GM23338 (cell line): ENCODE results near the gene KRTAP4-9. TPM values are rescaled to one million over a fixed set of nuclear protein-coding genes. Genes with fewer than 3 reads are reported as not detected.

Experiments used
- ATAC-seq: fragments of 200-7000 bp; cut with Tn5 transposase; 3 replicates; pipeline ENCODE4 v1.9.1; 2020
- DNase-seq: peaks from one replicate; pipeline ENCODE4 v3.0.0-alpha.2; 2015; ENCODE audit warnings: low spot score
- H2AFZ ChIP-seq: fragments of 200-600 bp; sonication (generic); 2 replicates; pipeline ENCODE4 v1.8.0; 2016; ENCODE audit warnings: antibody characterized with exemption, mild to moderate bottlenecking, moderate library complexity
- H3F3A ChIP-seq: fragments of 200-600 bp; sonication (generic); replicated peaks from 2 replicates; pipeline ENCODE4 v1.8.0; 2017; ENCODE audit warnings: antibody characterized with exemption, mixed run types, low read depth
- H3K27ac ChIP-seq: fragments of 200-600 bp; sonication (generic); 2 replicates; pipeline ENCODE4 v1.6.1; 2016; ENCODE audit warnings: low read depth
- H3K27me3 ChIP-seq: fragments of 200-600 bp; sonication (generic); 2 replicates; pipeline ENCODE4 v1.8.0; 2016; ENCODE audit warnings: mild to moderate bottlenecking, mixed run types, moderate library complexity; ENCODE audit not compliant: insufficient read depth
- H3K36me3 ChIP-seq: fragments of 200-600 bp; sonication (generic); 2 replicates; pipeline ENCODE4 v1.8.0; 2016; ENCODE audit warnings: mild to moderate bottlenecking; ENCODE audit not compliant: insufficient read depth
- H3K4me1 ChIP-seq: fragments of 200-600 bp; sonication (generic); 2 replicates; pipeline ENCODE4 v1.8.0; 2016; ENCODE audit warnings: mild to moderate bottlenecking, moderate library complexity; ENCODE audit not compliant: insufficient read depth
- H3K4me2 ChIP-seq: fragments of 200-600 bp; sonication (generic); 2 replicates; pipeline ENCODE4 v1.7.1; 2017; ENCODE audit warnings: mixed run types
- H3K4me3 ChIP-seq: fragments of 200-600 bp; sonication (generic); 2 replicates; pipeline ENCODE4 v1.6.1; 2016; ENCODE audit warnings: mixed run types
- H3K79me2 ChIP-seq: fragments of 200-600 bp; sonication (generic); replicated peaks from 2 replicates; pipeline ENCODE4 v1.8.0; 2017; ENCODE audit warnings: mild to moderate bottlenecking; ENCODE audit not compliant: insufficient read depth
- H3K9me2 ChIP-seq: fragments of 200-600 bp; sonication (generic); 2 replicates; pipeline ENCODE4 v1.8.0; 2017; ENCODE audit not compliant: insufficient read depth
- H4K20me1 ChIP-seq: fragments of 200-600 bp; sonication (generic); replicated peaks from 2 replicates; pipeline ENCODE4 v1.8.0; 2017; ENCODE audit warnings: mild to moderate bottlenecking; ENCODE audit not compliant: insufficient read depth
- H3K27ac Mint-ChIP-seq: 2 replicates; pipeline ENCODE4 v1.8.0; 2020; ENCODE audit warnings: inconsistent platforms, mild to moderate bottlenecking, moderate library complexity, mixed read lengths
- H3K27me3 Mint-ChIP-seq: 3 replicates; pipeline ENCODE4 v1.8.0; 2022; ENCODE audit warnings: low read depth, mild to moderate bottlenecking, moderate library complexity, mixed read lengths, inconsistent platforms; ENCODE audit not compliant: insufficient read depth, poor library complexity
- H3K36me3 Mint-ChIP-seq: 3 replicates; pipeline ENCODE4 v1.8.0; 2021; ENCODE audit warnings: low read depth, mild to moderate bottlenecking, inconsistent platforms, moderate library complexity, mixed read lengths
- H3K4me1 Mint-ChIP-seq: 3 replicates; pipeline ENCODE4 v1.8.0; 2020; ENCODE audit warnings: mild to moderate bottlenecking, inconsistent platforms, mixed read lengths
- H3K4me3 Mint-ChIP-seq: 3 replicates; pipeline ENCODE4 v1.8.0; 2021; ENCODE audit warnings: moderate library complexity, mild to moderate bottlenecking, inconsistent platforms, mixed read lengths
- H3K9me3 Mint-ChIP-seq: 3 replicates; pipeline ENCODE4 v1.8.0; 2020; ENCODE audit warnings: moderate library complexity, mild to moderate bottlenecking, inconsistent platforms, mixed read lengths
- CREB1 ChIP-seq: fragments of 250-450 bp; sonication (Bioruptor Pico); IDR thresholded peaks from 2 replicates; pipeline ENCODE4 v1.5.0; 2020; ENCODE audit warnings: low read depth, mild to moderate bottlenecking, moderate library complexity
- EZH2 ChIP-seq: fragments of 200-600 bp; sonication (generic); IDR thresholded peaks from one replicate; pipeline ENCODE4 v1.8.0; 2017; ENCODE audit warnings: antibody characterized with exemption, mild to moderate bottlenecking, low read depth; ENCODE audit not compliant: unreplicated experiment
- EZH2phosphoT487 ChIP-seq: fragments of 200-600 bp; sonication (generic); IDR thresholded peaks from one replicate; pipeline ENCODE4 v1.8.1; 2018; ENCODE audit warnings: antibody characterized with exemption; ENCODE audit not compliant: unreplicated experiment
- JUNB ChIP-seq: IDR thresholded peaks from one replicate; pipeline ENCODE4 v1.6.1; 2016; ENCODE audit warnings: antibody characterized with exemption; ENCODE audit not compliant: unreplicated experiment
- POLR2AphosphoS5 ChIP-seq: IDR thresholded peaks from 2 replicates; pipeline ENCODE4 v1.6.1; 2016; ENCODE audit warnings: antibody characterized with exemption, low read depth
- STAT1 ChIP-seq: IDR thresholded peaks from one replicate; pipeline ENCODE4 v1.6.1; 2016; ENCODE audit warnings: antibody characterized with exemption; ENCODE audit not compliant: unreplicated experiment
- ZNF114 ChIP-seq: fragments of 250-450 bp; sonication (Bioruptor Pico); IDR thresholded peaks from 2 replicates; pipeline ENCODE4 v1.5.0; 2020; ENCODE audit warnings: mild to moderate bottlenecking, moderate library complexity
- ZNF331 ChIP-seq: fragments of 250-450 bp; sonication (Bioruptor Pico); IDR thresholded peaks from 2 replicates; pipeline ENCODE4 v1.5.0; 2020; ENCODE audit warnings: low read depth, mild to moderate bottlenecking, moderate library complexity
- polyA plus RNA-seq: library from polyadenylated mRNA; unstranded; fragments of >200 nt; fragmentation: Nextera tagmentation; extraction: Ambion mirVana; gene quantifications from 2 replicates; pipeline ENCODE4 v1.2.1, GENCODE V29; 2016
- total RNA-seq: library from RNA; depleted of rRNA; stranded (reverse); fragments of >200 nt; shearing (Covaris generic); gene quantifications from 2 replicates; pipeline ENCODE4 v1.2.3, GENCODE V29; 2014
- TF ChIP-seq, protein P1 (sequence below): IDR thresholded peaks from 2 replicates; pipeline ENCODE4 v1.6.1; 2016; ENCODE audit warnings: antibody characterized with exemption
- TF ChIP-seq, protein P2 (sequence below): fragments of 250-450 bp; sonication (Bioruptor Pico); IDR thresholded peaks from 2 replicates; pipeline ENCODE4 v1.5.0; 2020; ENCODE audit warnings: mild to moderate bottlenecking, moderate library complexity
- TF ChIP-seq, protein P3 (sequence below), 2 experiments: fragments of 200-600 bp in 1 of 2; sonication (generic) in 1 of 2; conservative IDR thresholded peaks; 2 replicates each; pipeline versions ENCODE4 v1.5.1 to v1.6.1; 2016 to 2017; ENCODE audit warnings: antibody characterized with exemption in 2 of 2, low read depth in 2 of 2, mild to moderate bottlenecking in 2 of 2, moderate library complexity in 1 of 2
- TF ChIP-seq, protein P4 (sequence below): IDR thresholded peaks from one replicate; pipeline ENCODE4 v1.6.1; 2018; ENCODE audit warnings: antibody characterized with exemption; ENCODE audit not compliant: unreplicated experiment

The KRTAP4-9 gene
- total and polyA plus RNA-seq, 2 experiments from 2014 or later, result not detected

DNA sequence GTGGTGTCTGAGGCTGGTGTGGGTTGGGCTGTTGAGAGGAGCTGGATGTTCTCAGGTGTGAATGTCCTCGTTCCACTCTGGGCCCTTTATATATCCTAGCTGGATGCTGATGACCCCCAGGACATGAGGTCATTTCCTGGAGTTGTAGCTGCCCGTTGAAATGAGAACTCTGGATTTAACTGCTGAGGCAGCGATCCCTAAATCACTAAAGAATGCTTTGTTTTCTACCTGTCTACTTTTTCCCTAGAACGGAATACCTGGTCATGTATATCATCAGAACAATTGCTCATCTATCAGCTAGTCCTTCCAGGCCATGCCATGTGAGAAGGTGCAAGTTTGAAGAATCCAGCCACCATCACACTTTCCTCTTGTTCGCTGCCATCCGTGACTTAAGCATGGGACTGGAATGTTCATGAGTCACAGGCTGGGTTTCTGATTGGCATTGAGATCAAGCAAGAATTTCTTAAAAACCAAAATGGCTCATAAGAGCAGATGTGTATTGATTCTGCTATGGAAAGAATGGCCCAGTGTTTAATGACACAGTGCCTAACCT, 45.1 kb upstream of the KRTAP4-9 start, which contains the start of gene KRTAP2-3 (continued):
- TF ChIP-seq CREB1 (CRISPR knock-in tag) (no peak), POLR2AphosphoS5 (no peak), EZH2phosphoT487 (no peak), ZNF331 (no peak), EZH2 (no peak), ZNF114 (no peak), JUNB (no peak)
- TF ChIP-seq, protein P1, sequence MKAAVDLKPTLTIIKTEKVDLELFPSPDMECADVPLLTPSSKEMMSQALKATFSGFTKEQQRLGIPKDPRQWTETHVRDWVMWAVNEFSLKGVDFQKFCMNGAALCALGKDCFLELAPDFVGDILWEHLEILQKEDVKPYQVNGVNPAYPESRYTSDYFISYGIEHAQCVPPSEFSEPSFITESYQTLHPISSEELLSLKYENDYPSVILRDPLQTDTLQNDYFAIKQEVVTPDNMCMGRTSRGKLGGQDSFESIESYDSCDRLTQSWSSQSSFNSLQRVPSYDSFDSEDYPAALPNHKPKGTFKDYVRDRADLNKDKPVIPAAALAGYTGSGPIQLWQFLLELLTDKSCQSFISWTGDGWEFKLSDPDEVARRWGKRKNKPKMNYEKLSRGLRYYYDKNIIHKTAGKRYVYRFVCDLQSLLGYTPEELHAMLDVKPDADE, result no peak

DNA sequence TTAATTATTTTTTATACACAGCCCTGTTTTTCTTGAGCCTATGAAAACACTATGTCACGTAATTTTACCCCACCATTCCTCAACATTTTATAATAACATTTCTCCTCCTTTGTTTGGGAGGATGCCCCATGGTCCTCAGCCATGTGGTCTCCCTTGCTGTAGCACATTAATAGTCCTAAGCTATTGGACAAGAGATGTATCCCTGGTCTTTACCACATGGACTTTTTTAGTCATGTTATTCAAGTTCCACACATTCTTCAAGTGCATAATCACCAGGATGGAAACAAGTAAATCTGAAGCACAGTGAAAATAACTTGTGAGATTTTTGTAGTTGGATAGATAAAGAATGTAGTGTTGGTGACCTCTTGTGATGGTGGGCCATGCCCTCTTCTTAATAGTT, 43.2 kb upstream of the KRTAP4-9 start:
- Histone ChIP-seq H3K4me3 (no peak overlapping the region), H2AFZ (no peak overlapping the region), H3K36me3 (no peaks in the 10 kb centered on the region), H3K9me2 (no peaks in the 10 kb centered on the region; the same call in 1 of the 2 replicates), H3K27me3 (no peaks in the 10 kb centered on the region), H3K4me1 (0 out of 2 replicates have a peak, but pooled peaks cover 6% of the 10 kb centered on the region), H3K4me2 (no peak overlapping the region), H3K27ac (no peak overlapping the region), H3K79me2 (no peaks in the 10 kb centered on the region), H4K20me1 (no peaks in the 10 kb centered on the region), H3F3A (no peaks in the 10 kb centered on the region)
- DNase-seq, result no peak
- Mint-ChIP-seq H3K36me3 (no peaks in the 10 kb centered on the region), H3K27me3 (no peaks in the 10 kb centered on the region), H3K4me1 (peaks cover 4% of the 10 kb centered on the region), H3K4me3 (no peak overlapping the region), H3K9me3 (0 out of 3 replicates have a peak, but pooled peaks cover 3% of the 10 kb centered on the region), H3K27ac (no peak overlapping the region)
- ATAC-seq, result no peak
- TF ChIP-seq, protein P2, sequence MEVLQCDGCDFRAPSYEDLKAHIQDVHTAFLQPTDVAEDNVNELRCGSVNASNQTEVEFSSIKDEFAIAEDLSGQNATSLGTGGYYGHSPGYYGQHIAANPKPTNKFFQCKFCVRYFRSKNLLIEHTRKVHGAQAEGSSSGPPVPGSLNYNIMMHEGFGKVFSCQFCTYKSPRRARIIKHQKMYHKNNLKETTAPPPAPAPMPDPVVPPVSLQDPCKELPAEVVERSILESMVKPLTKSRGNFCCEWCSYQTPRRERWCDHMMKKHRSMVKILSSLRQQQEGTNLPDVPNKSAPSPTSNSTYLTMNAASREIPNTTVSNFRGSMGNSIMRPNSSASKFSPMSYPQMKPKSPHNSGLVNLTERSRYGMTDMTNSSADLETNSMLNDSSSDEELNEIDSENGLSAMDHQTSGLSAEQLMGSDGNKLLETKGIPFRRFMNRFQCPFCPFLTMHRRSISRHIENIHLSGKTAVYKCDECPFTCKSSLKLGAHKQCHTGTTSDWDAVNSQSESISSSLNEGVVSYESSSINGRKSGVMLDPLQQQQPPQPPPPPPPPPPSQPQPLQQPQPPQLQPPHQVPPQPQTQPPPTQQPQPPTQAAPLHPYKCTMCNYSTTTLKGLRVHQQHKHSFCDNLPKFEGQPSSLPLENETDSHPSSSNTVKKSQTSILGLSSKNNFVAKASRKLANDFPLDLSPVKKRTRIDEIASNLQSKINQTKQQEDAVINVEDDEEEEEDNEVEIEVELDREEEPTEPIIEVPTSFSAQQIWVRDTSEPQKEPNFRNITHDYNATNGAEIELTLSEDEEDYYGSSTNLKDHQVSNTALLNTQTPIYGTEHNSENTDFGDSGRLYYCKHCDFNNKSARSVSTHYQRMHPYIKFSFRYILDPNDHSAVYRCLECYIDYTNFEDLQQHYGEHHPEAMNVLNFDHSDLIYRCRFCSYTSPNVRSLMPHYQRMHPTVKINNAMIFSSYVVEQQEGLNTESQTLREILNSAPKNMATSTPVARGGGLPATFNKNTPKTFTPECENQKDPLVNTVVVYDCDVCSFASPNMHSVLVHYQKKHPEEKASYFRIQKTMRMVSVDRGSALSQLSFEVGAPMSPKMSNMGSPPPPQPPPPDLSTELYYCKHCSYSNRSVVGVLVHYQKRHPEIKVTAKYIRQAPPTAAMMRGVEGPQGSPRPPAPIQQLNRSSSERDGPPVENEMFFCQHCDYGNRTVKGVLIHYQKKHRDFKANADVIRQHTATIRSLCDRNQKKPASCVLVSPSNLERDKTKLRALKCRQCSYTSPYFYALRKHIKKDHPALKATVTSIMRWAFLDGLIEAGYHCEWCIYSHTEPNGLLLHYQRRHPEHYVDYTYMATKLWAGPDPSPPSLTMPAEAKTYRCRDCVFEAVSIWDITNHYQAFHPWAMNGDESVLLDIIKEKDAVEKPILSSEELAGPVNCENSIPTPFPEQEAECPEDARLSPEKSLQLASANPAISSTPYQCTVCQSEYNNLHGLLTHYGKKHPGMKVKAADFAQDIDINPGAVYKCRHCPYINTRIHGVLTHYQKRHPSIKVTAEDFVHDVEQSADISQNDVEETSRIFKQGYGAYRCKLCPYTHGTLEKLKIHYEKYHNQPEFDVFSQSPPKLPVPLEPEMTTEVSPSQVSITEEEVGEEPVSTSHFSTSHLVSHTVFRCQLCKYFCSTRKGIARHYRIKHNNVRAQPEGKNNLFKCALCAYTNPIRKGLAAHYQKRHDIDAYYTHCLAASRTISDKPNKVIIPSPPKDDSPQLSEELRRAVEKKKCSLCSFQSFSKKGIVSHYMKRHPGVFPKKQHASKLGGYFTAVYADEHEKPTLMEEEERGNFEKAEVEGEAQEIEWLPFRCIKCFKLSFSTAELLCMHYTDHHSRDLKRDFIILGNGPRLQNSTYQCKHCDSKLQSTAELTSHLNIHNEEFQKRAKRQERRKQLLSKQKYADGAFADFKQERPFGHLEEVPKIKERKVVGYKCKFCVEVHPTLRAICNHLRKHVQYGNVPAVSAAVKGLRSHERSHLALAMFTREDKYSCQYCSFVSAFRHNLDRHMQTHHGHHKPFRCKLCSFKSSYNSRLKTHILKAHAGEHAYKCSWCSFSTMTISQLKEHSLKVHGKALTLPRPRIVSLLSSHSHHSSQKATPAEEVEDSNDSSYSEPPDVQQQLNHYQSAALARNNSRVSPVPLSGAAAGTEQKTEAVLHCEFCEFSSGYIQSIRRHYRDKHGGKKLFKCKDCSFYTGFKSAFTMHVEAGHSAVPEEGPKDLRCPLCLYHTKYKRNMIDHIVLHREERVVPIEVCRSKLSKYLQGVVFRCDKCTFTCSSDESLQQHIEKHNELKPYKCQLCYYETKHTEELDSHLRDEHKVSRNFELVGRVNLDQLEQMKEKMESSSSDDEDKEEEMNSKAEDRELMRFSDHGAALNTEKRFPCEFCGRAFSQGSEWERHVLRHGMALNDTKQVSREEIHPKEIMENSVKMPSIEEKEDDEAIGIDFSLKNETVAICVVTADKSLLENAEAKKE, result no peak
- TF ChIP-seq ZNF114 (no peak), ZNF331 (no peak), STAT1 (no peak), JUNB (no peak), EZH2 (no peak), EZH2phosphoT487 (no peak), CREB1 (CRISPR knock-in tag) (no peak), POLR2AphosphoS5 (no peak)
- TF ChIP-seq, protein P3, sequence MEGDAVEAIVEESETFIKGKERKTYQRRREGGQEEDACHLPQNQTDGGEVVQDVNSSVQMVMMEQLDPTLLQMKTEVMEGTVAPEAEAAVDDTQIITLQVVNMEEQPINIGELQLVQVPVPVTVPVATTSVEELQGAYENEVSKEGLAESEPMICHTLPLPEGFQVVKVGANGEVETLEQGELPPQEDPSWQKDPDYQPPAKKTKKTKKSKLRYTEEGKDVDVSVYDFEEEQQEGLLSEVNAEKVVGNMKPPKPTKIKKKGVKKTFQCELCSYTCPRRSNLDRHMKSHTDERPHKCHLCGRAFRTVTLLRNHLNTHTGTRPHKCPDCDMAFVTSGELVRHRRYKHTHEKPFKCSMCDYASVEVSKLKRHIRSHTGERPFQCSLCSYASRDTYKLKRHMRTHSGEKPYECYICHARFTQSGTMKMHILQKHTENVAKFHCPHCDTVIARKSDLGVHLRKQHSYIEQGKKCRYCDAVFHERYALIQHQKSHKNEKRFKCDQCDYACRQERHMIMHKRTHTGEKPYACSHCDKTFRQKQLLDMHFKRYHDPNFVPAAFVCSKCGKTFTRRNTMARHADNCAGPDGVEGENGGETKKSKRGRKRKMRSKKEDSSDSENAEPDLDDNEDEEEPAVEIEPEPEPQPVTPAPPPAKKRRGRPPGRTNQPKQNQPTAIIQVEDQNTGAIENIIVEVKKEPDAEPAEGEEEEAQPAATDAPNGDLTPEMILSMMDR (conservative IDR thresholded peaks at IDR 0.05; ENCODE audit: low read depth in 2 of 2), result no peak
- TF ChIP-seq, protein P4, sequence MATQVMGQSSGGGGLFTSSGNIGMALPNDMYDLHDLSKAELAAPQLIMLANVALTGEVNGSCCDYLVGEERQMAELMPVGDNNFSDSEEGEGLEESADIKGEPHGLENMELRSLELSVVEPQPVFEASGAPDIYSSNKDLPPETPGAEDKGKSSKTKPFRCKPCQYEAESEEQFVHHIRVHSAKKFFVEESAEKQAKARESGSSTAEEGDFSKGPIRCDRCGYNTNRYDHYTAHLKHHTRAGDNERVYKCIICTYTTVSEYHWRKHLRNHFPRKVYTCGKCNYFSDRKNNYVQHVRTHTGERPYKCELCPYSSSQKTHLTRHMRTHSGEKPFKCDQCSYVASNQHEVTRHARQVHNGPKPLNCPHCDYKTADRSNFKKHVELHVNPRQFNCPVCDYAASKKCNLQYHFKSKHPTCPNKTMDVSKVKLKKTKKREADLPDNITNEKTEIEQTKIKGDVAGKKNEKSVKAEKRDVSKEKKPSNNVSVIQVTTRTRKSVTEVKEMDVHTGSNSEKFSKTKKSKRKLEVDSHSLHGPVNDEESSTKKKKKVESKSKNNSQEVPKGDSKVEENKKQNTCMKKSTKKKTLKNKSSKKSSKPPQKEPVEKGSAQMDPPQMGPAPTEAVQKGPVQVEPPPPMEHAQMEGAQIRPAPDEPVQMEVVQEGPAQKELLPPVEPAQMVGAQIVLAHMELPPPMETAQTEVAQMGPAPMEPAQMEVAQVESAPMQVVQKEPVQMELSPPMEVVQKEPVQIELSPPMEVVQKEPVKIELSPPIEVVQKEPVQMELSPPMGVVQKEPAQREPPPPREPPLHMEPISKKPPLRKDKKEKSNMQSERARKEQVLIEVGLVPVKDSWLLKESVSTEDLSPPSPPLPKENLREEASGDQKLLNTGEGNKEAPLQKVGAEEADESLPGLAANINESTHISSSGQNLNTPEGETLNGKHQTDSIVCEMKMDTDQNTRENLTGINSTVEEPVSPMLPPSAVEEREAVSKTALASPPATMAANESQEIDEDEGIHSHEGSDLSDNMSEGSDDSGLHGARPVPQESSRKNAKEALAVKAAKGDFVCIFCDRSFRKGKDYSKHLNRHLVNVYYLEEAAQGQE, result no peak
